H1 (cell line): ENCODE measurements around the gene HTATSF1. TPM values are rescaled to one million over a fixed set of nuclear protein-coding genes. Genes with fewer than 3 reads are reported as not detected.

ENCODE experiments used
- CTCF ChIA-PET: fragments of 300-600 bp; sonication (Branson Sonifier 250); formaldehyde crosslinking; loops from one replicate; lab custom pipeline; 2021; ENCODE audit not compliant: partially characterized antibody; lab: Charles Lee
- POLR2A ChIA-PET: fragments of 300-600 bp; sonication (Branson Sonifier 250); formaldehyde crosslinking; loops from one replicate; lab custom pipeline; 2021; ENCODE audit warnings: inconsistent platforms; ENCODE audit not compliant: partially characterized antibody; lab: Charles Lee
- DNase-seq, 2 experiments: peaks; one replicate each; pipeline versions ENCODE4 v3.0.0 to v3.0.0-alpha.2; 2010 to 2022; ENCODE audit warnings: low spot score in 2 of 2, low read depth in 1 of 2, mixed read lengths in 1 of 2
- FAIRE-seq: peaks from 2 replicates; lab custom pipeline; 2011; peaks lifted over from hg19 to GRCh38; lab: Jason Lieb, UNC
- H2AFZ ChIP-seq: 2 replicates; pipeline ENCODE4 v1.8.1; 2012; ENCODE audit warnings: low read length, inconsistent platforms
- H2AK5ac ChIP-seq: 2 replicates; pipeline ENCODE4 v1.6.1; 2013; ENCODE audit warnings: low read depth, low read length
- H2BK120ac ChIP-seq: replicated peaks from 2 replicates; pipeline ENCODE3; 2013; ENCODE audit warnings: low read depth, low read length, inconsistent platforms
- H2BK12ac ChIP-seq: 2 replicates; pipeline ENCODE4 v1.6.1; 2013; ENCODE audit warnings: low read depth, low read length
- H2BK15ac ChIP-seq: 2 replicates; pipeline ENCODE4 v1.6.1; 2013; ENCODE audit warnings: low read length
- H2BK20ac ChIP-seq: 2 replicates; pipeline ENCODE4 v1.6.1; 2013; ENCODE audit warnings: low read length
- H2BK5ac ChIP-seq: 2 replicates; pipeline ENCODE4 v1.6.1; 2013; ENCODE audit warnings: low read depth, low read length
- H3K14ac ChIP-seq: 2 replicates; pipeline ENCODE4 v1.6.1; 2013; ENCODE audit warnings: inconsistent platforms; ENCODE audit not compliant: insufficient read length
- H3K18ac ChIP-seq: 2 replicates; pipeline ENCODE4 v1.6.1; 2013; ENCODE audit warnings: low read length; ENCODE audit errors: extremely low read depth
- H3K23ac ChIP-seq: 2 replicates; pipeline ENCODE4 v1.6.1; 2013; ENCODE audit warnings: inconsistent platforms; ENCODE audit not compliant: insufficient read length
- H3K23me2 ChIP-seq: 2 replicates; pipeline ENCODE4 v1.6.1; 2013; ENCODE audit warnings: low read depth, low read length
- H3K27ac ChIP-seq: 2 replicates; pipeline ENCODE4 v1.6.1; 2011; ENCODE audit warnings: low read depth, low read length, inconsistent platforms
- H3K27me3 ChIP-seq, 4 experiments: replicated peaks in 1 of 4; 1 replicate in 1 of 4; 2 replicates in 3 of 4; pipeline versions ENCODE4 v1.6.1 to v1.8.1; 2011 to 2013; ENCODE audit warnings: low read length in 3 of 4, mild to moderate bottlenecking in 3 of 4, inconsistent platforms in 2 of 4, mixed read lengths in 2 of 4, moderate library complexity in 1 of 4; ENCODE audit not compliant: control insufficient read depth in 3 of 4, insufficient read depth in 3 of 4; ENCODE audit errors: extremely low read depth in 1 of 4
- H3K36me3 ChIP-seq, 4 experiments: 2 replicates each; pipeline versions ENCODE4 v1.6.1 to v1.8.1; 2011 to 2013; ENCODE audit warnings: mild to moderate bottlenecking in 4 of 4, low read length in 3 of 4, moderate library complexity in 2 of 4, control low read depth in 1 of 4, inconsistent platforms in 1 of 4; ENCODE audit not compliant: insufficient read depth in 4 of 4, control insufficient read depth in 2 of 4
- H3K4ac ChIP-seq: replicated peaks from 2 replicates; pipeline ENCODE3; 2013; ENCODE audit warnings: low read length, low read depth, mixed read lengths, inconsistent platforms; ENCODE audit not compliant: insufficient read length
- H3K4me1 ChIP-seq, 4 experiments: replicated peaks in 1 of 4; 1 replicate in 1 of 4; 2 replicates in 3 of 4; pipeline versions ENCODE4 v1.6.1 to v1.8.1; 2011 to 2013; ENCODE audit warnings: low read length in 3 of 4, inconsistent platforms in 2 of 4, mixed read lengths in 1 of 4; ENCODE audit not compliant: insufficient read depth in 4 of 4, control insufficient read depth in 3 of 4
- H3K4me2 ChIP-seq, 2 experiments: 2 replicates each; pipeline versions ENCODE4 v1.6.1 to v1.8.1; 2011 to 2013; ENCODE audit warnings: low read depth in 2 of 2, low read length in 2 of 2, control low read depth in 1 of 2, inconsistent platforms in 1 of 2, mild to moderate bottlenecking in 1 of 2; ENCODE audit not compliant: insufficient read depth in 1 of 2
- H3K4me3 ChIP-seq, 4 experiments: fragments of 200-600, 300-600 bp in 1 of 4; sonication (generic), shearing (Covaris generic), sonication (Bioruptor Twin) in 1 of 4; 2 replicates each; pipeline versions ENCODE4 v1.5.1 to v1.8.1; 2011 to 2016; ENCODE audit warnings: low read length in 4 of 4, low read depth in 3 of 4, control low read depth in 2 of 4, inconsistent platforms in 2 of 4, mild to moderate bottlenecking in 2 of 4, mixed read lengths in 1 of 4, moderate library complexity in 1 of 4; ENCODE audit not compliant: insufficient read depth in 2 of 4; ENCODE audit errors: extremely low read depth in 1 of 4
- H3K56ac ChIP-seq: replicated peaks from 2 replicates; pipeline ENCODE3; 2013; ENCODE audit warnings: low read depth, mild to moderate bottlenecking, mixed read lengths, low read length, inconsistent platforms; ENCODE audit not compliant: insufficient read length
- H3K79me1 ChIP-seq: 2 replicates; pipeline ENCODE4 v1.6.1; 2013; ENCODE audit warnings: low read depth, low read length, control low read depth
- H3K79me2 ChIP-seq, 2 experiments: 2 replicates each; pipeline versions ENCODE4 v1.6.1 to v1.8.1; 2012 to 2013; ENCODE audit warnings: low read length in 2 of 2, mild to moderate bottlenecking in 2 of 2, inconsistent platforms in 1 of 2; ENCODE audit not compliant: insufficient read depth in 2 of 2, control insufficient read depth in 1 of 2
- H3K9ac ChIP-seq, 4 experiments: replicated peaks in 1 of 4; 1 replicate in 1 of 4; 2 replicates in 3 of 4; pipeline versions ENCODE4 v1.6.1 to v1.8.1; 2011 to 2013; ENCODE audit warnings: low read depth in 3 of 4, low read length in 3 of 4, control low read depth in 2 of 4, mild to moderate bottlenecking in 2 of 4, moderate library complexity in 2 of 4, inconsistent platforms in 1 of 4; ENCODE audit errors: extremely low read depth in 1 of 4
- H3K9me3 ChIP-seq, 2 experiments: 2 replicates each; pipeline versions ENCODE4 v1.6.1 to v1.8.1; 2012 to 2013; ENCODE audit warnings: mild to moderate bottlenecking in 2 of 2, moderate library complexity in 2 of 2, control low read depth in 1 of 2, inconsistent platforms in 1 of 2, low read depth in 1 of 2, low read length in 1 of 2, mixed read lengths in 1 of 2; ENCODE audit not compliant: insufficient read depth in 2 of 2
- H4K20me1 ChIP-seq, 2 experiments: replicated peaks in 1 of 2; 2 replicates each; pipeline versions ENCODE3 to v1.8.1; 2011 to 2013; ENCODE audit warnings: inconsistent platforms in 2 of 2, low read length in 2 of 2, mild to moderate bottlenecking in 1 of 2; ENCODE audit not compliant: insufficient read depth in 2 of 2, control insufficient read depth in 1 of 2
- H4K5ac ChIP-seq: 2 replicates; pipeline ENCODE4 v1.6.1; 2013; ENCODE audit warnings: low read length, low read depth, mixed read lengths, inconsistent platforms; ENCODE audit not compliant: insufficient read length
- H4K8ac ChIP-seq: 2 replicates; pipeline ENCODE4 v1.8.0; 2013; ENCODE audit warnings: mild to moderate bottlenecking, moderate library complexity, low read length, inconsistent platforms; ENCODE audit not compliant: insufficient read depth; ENCODE audit errors: extremely low read depth
- H4K91ac ChIP-seq: replicated peaks from 2 replicates; pipeline ENCODE3; 2013; ENCODE audit warnings: low read length, mixed read lengths, inconsistent platforms; ENCODE audit not compliant: insufficient read length
- ASH2L ChIP-seq: fragments of 200-600, 300-600 bp; sonication (generic); IDR thresholded peaks from one replicate; pipeline ENCODE4 v1.7.1; 2017; ENCODE audit warnings: low read length
- GABPA ChIP-seq: IDR thresholded peaks from 2 replicates; pipeline ENCODE4 v1.6.1; 2011; ENCODE audit warnings: mild to moderate bottlenecking, low read length, moderate library complexity, borderline replicate concordance; ENCODE audit not compliant: insufficient read depth
- KDM4A ChIP-seq: IDR thresholded peaks from one replicate; pipeline ENCODE4 v1.7.1; 2012; ENCODE audit warnings: low read depth, mild to moderate bottlenecking, moderate library complexity, low read length, inconsistent platforms; ENCODE audit not compliant: severe bottlenecking
- KDM5A ChIP-seq: fragments of 200-600 bp; IDR thresholded peaks from 2 replicates; pipeline ENCODE4 v1.7.1; 2012; ENCODE audit warnings: mild to moderate bottlenecking, low read length, inconsistent platforms, mixed read lengths
- POLR2AphosphoS5 ChIP-seq: IDR thresholded peaks from 2 replicates; pipeline ENCODE4 v1.6.1; 2011; ENCODE audit warnings: low read depth, low read length
- RBBP5 ChIP-seq: IDR thresholded peaks from 2 replicates; pipeline ENCODE4 v1.7.1; 2012; ENCODE audit warnings: low read depth, mild to moderate bottlenecking, inconsistent platforms, low read length, moderate library complexity, borderline replicate concordance
- SIX5 ChIP-seq: IDR thresholded peaks from 2 replicates; pipeline ENCODE4 v1.6.1; 2011; ENCODE audit warnings: mild to moderate bottlenecking, low read depth, low read length
- WGBS, 2 experiments: shearing (Covaris generic) in 1 of 2; methylation state at CpG; one replicate each; pipeline versions ENCODE4 v1.1.6 to v1.1.7; 2013 to 2015; ENCODE audit warnings: low lambda C conversion rate in 2 of 2, mixed read lengths in 2 of 2, inconsistent platforms in 1 of 2, low coverage in 1 of 2, missing lambda C conversion rate in 1 of 2; ENCODE audit not compliant: insufficient replicate concordance in 2 of 2, insufficient coverage in 1 of 2, insufficient read length in 1 of 2; ENCODE audit errors: extremely low coverage in 1 of 2, missing lambda C conversion rate in 1 of 2; 5-methylcytosine and 5-hydroxymethylcytosine counted together
- polyA plus RNA-seq, 7 experiments: library from polyadenylated mRNA; depleted of rRNA in 3 of 7; stranded (reverse) in 5 of 7; unstranded in 2 of 7; fragments of >200 nt in 5 of 7; fragments of 200-250 nt in 2 of 7; gene quantifications; 1 replicate in 5 of 7; 2 replicates in 1 of 7; 4 replicates in 1 of 7; pipeline versions ENCODE4 v1.2.1 to v1.2.3, GENCODE V29; 2011 to 2013; ENCODE audit warnings: missing spikeins in 2 of 7, mixed read lengths in 2 of 7
- total RNA-seq: library from RNA; stranded (reverse); fragmentation: NEBNext Ultra II Directional; extraction: Animal tissue kit (Norgen Biotek cat#: 25700); gene quantifications from 2 replicates; pipeline ENCODE4 v1.2.1, GENCODE V29; 2021

The HTATSF1 gene
- total and polyA plus RNA-seq, 2 of the 8 experiments (the other 6 are each of a cell fraction or from before 2014, with no cell fraction given), result 1.2 to 49.3 TPM

DNA sequence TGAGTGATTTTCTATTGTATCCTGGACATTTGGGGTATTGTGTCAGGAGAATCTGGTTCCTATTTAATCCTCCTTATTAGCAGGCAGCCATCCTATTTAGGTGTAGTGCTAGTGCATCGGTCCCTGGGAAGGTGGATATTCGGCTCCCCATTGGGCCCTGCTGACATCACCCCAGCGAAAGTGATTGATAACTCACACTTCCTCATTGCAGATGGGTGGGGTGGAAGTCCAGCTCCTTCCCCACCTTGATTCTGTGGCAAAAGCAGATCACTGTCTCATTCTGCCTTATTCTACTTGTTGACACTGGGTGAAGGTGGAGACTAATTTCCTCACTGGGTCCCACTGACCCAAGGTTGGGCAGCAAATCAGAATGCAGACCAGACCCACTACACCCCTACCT is 32.8 kb upstream of the HTATSF1 start:
- Histone ChIP-seq H3K4me3 (no peak overlapping the region), H3K36me3 (no peaks in the 10 kb centered on the region), H3K9ac (no peak overlapping the region), H3K23me2 (no peaks in the 10 kb centered on the region), H3K79me1 (no peaks in the 10 kb centered on the region), H2BK5ac (no peak overlapping the region), H3K9me3 (no peaks in the 10 kb centered on the region), H2BK20ac (no peak overlapping the region), H4K8ac (no peak overlapping the region), H3K56ac (no peak overlapping the region), H4K91ac (no peak overlapping the region), H3K27me3 (no peaks in the 10 kb centered on the region), H2BK12ac (no peak overlapping the region), H2AK5ac (no peak overlapping the region), H3K18ac (no peak overlapping the region), H3K23ac (no peak overlapping the region), H3K79me2 (no peaks in the 10 kb centered on the region), H3K4me2 (no peak overlapping the region), H2BK120ac (no peak overlapping the region), H4K20me1 (no peaks in the 10 kb centered on the region), H3K14ac (no peak overlapping the region), H2AFZ (no peak overlapping the region), H4K5ac (no peak overlapping the region), H3K4ac (no peak overlapping the region), H3K4me1 (no peaks in the 10 kb centered on the region), H3K27ac (no peak overlapping the region), H2BK15ac (no peak overlapping the region)
- POLR2A ChIA-PET, result no interaction called here
- DNase-seq, result no peak
- CTCF ChIA-PET, result no interaction called here
- TF ChIP-seq GABPA (no peak), RBBP5 (no peak), KDM4A (no peak), SIX5 (no peak), POLR2AphosphoS5 (no peak), KDM5A (no peak), ASH2L (no peak)
- FAIRE-seq, result no peak
- 76% methylated on average over 2 of the region's 3 CpGs; no CpG with 5 or more reads in 1 of the 2 experiments for WGBS, 2 experiments
